Activated naive CD8-positive, alpha-beta T cell treated with anti-CD3 and anti-CD28 coated beads, Interleukin-2, amount 50 U/mL, for 24 hours (primary cell): ENCODE results near the gene DUXB.

Experiments
- ATAC-seq: fragments of 150-1000 bp; cut with Tn5 transposase; one replicate; pipeline ENCODE4 v1.10.0; 2021
- DNase-seq: peaks from one replicate; pipeline ENCODE4 v3.0.0; 2021
- H3K27ac Mint-ChIP-seq: one replicate; pipeline ENCODE4 v1.8.0; 2021; ENCODE audit warnings: mild to moderate bottlenecking, mixed read lengths
- H3K27me3 Mint-ChIP-seq: one replicate; pipeline ENCODE4 v1.8.0; 2021; ENCODE audit warnings: mixed read lengths
- H3K36me3 Mint-ChIP-seq: one replicate; pipeline ENCODE4 v1.8.0; 2021; ENCODE audit warnings: low read depth, mixed read lengths
- H3K4me1 Mint-ChIP-seq: one replicate; pipeline ENCODE4 v1.8.0; 2021; ENCODE audit warnings: mixed read lengths
- H3K4me3 Mint-ChIP-seq: one replicate; pipeline ENCODE4 v1.8.0; 2021; ENCODE audit warnings: mild to moderate bottlenecking, moderate library complexity, mixed read lengths
- H3K9me3 Mint-ChIP-seq: one replicate; pipeline ENCODE4 v1.8.0; 2021; ENCODE audit warnings: mixed read lengths

DUXB gene

DNA sequence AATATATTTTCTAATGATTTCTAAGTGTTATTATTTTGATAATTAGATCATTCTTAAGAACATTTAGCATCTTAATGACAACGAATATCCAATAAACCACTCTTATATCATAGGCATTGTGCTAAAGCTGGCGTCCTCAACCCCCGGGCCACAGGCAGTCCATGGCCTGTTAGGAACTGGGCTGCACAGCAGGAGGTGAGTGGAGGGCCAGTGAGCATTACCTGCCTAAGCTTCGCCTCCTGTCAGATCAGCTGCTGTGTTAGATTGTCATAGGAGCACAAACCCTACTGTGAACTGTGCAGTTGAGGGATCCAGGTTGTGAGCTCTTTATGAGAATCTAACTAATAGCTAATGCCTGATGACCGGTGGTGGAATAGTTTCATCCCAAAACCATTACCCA lies 3.7 kb downstream of the DUXB start:
- no peak overlapping the region for H3K27ac Mint-ChIP-seq
- H3K9me3 Mint-ChIP-seq: no peaks in the 10 kb centered on the region
- H3K4me1 Mint-ChIP-seq: no peaks in the 10 kb centered on the region
- no peak overlapping the region for H3K4me3 Mint-ChIP-seq
- no peaks in the 10 kb centered on the region for H3K36me3 Mint-ChIP-seq
- ATAC-seq (no peak), DNase-seq (no peak)
- peaks cover 2% of the 10 kb centered on the region for H3K27me3 Mint-ChIP-seq

DNA sequence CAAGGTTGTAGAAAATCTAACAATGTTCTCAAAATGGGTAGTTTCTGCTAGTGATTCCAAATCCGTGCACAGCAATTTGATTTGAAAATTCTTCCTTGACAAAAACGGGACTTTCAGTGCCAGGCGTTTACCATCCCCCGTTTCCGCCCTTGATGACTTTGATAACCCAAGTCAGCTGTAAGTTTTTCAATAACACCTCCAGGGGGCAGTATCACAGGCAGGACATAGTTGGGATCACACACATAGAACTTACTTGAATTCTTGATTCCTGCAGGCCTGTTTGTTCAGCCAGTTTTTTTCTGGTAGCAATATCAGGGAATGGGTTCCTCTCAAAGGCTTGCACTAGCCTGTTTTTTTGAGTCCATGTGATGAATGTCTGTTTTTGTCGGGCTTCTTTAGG lies 5.6 kb downstream of the DUXB start:
- H3K4me3 Mint-ChIP-seq: no peak overlapping the region

DNA sequence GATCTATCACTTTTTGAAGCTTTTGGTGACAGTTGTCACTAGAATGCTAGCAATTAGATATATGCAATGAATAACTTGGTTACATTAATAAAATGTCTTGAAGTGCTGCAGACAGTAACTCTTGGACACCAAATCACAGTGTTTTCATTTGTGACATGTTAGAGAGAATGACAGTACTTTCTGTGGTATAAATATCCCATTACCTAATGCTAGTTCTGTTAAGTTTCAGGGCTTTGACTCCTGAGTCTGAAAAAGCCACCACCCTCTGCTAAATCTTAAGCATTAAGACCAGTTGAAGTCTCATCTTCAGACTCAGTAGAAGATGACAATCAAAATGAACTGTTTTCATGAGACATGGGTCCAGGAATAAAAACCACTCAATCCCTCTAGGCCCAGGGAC lies 13.9 kb downstream of the DUXB start:
- Mint-ChIP-seq H3K36me3 (peaks cover 3% of the 10 kb centered on the region), H3K9me3 (peaks cover 5% of the 10 kb centered on the region), H3K27ac (no peak overlapping the region), H3K4me1 (no peaks in the 10 kb centered on the region), H3K27me3 (peaks cover 2% of the 10 kb centered on the region), H3K4me3 (no peak overlapping the region)
- DNase-seq (no peak), ATAC-seq (no peak)

More for the DNA sequence above, 5.6 kb downstream of the DUXB start:
- H3K4me1 Mint-ChIP-seq: no peaks in the 10 kb centered on the region
- H3K36me3 Mint-ChIP-seq: no peaks in the 10 kb centered on the region
- H3K9me3 Mint-ChIP-seq: no peaks in the 10 kb centered on the region
- H3K27ac Mint-ChIP-seq: no peak overlapping the region
- ATAC-seq (no peak), DNase-seq (no peak)
- no peaks in the 10 kb centered on the region for H3K27me3 Mint-ChIP-seq

DNA sequence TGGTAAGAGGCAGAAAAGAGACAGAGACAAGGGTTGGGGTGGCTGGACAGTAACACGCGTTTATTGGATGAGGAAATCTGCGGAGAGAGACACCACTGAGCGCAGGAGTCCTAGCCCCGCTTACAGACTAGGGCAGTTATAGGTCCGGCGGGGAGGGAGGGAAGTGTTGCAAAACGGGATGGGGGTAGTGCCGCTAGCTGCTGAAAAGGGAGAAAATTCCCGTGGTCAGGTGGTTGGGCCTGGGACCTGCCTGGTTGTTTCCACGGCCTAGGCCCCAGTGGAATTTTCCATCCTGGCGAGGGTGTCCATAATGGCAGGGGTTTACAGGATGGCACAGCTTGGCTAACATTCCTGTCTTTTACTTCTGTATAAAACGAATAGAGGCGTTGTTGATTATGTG lies 19.0 kb downstream of the DUXB start:
- no peaks in the 10 kb centered on the region for H3K4me1 Mint-ChIP-seq
- no peak overlapping the region for H3K27ac Mint-ChIP-seq
- no peak for DNase-seq
- peaks cover 3% of the 10 kb centered on the region for H3K36me3 Mint-ChIP-seq
- ATAC-seq: no peak
- peaks cover 5% of the 10 kb centered on the region for H3K9me3 Mint-ChIP-seq
- H3K4me3 Mint-ChIP-seq: no peak overlapping the region
- peaks cover 2% of the 10 kb centered on the region for H3K27me3 Mint-ChIP-seq

DNA sequence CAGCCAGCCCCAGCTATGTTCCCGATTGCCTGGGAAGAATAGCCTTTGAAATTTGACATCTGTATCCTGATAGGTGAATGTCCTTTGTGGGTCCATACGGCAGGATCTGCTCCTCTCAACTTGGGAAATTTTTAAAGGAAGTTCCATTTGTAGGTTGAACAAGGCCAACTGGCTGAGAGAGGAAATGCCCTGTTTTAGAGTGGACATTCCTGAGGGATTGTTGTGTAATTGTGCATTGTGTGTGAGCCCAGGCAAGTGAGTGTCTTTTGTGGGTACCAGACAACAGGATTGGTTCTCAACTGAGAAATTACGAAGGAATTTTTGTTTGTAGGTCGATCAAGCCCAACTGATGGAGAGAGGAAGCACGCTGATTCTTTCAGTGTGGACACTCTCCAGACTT lies 21.9 kb downstream of the DUXB start:
- Mint-ChIP-seq H3K4me1 (no peaks in the 10 kb centered on the region), H3K9me3 (peaks cover 1% of the 10 kb centered on the region), H3K4me3 (no peak overlapping the region), H3K27ac (no peak overlapping the region), H3K36me3 (peaks cover 3% of the 10 kb centered on the region), H3K27me3 (peaks cover 1% of the 10 kb centered on the region)
- DNase-seq (no peak), ATAC-seq (no peak)

DNA sequence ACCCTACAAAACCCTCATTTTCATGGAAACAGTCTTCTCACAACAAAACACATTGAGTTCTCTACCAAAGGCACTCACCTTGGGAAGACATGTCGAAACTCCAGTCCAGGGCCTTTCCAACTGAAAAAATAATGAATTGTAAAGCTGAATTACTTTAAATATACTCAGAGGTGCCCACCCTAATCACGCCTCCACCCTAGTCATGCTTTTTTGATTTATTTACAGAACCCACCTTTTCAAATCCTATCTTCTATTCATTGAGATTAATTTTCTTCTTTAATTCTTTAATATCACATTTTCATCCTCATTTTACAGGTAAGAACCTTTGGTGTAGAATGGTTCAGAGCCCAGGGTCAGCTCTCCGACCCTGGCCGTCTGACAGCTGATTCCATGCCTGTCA lies 24.4 kb downstream of the DUXB start, which contains the start of gene CPHXL2:
TSS of gene CPHXL2 (minus strand) at position 101 of the 400 bp plus-strand sequence. CDS start at position 91, 10 bp downstream.
- H3K36me3 Mint-ChIP-seq: no peaks in the 10 kb centered on the region
- H3K4me3 Mint-ChIP-seq: no peak within 1 kb of the TSS
- ATAC-seq (no peak), DNase-seq (no peak)
- H3K9me3 Mint-ChIP-seq: no peaks in the 10 kb centered on the region
- H3K27ac Mint-ChIP-seq: no peak within 1 kb of the TSS
- no peaks in the 10 kb centered on the region for H3K27me3 Mint-ChIP-seq
- no peaks in the 10 kb centered on the region for H3K4me1 Mint-ChIP-seq

DNA sequence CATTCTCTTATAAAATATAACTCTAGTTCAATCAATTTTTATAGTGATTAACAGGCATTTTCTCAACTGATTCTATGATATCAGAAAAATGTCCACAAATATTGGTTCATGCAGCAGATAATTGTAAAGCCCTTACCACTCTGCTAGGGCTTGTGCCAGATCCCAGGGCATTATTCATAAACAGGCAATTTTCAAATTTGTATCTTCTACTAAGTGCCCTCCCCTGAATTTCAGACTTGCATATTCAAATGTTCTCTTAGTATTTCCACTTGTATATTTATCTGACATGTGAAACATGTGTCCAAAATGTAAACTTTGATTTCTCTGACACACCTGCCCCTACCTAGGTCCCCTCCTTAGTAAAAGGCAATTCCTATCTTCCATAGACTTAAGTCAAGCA lies 33.8 kb downstream of the DUXB start:
- no peaks in the 10 kb centered on the region for H3K27me3 Mint-ChIP-seq
- H3K36me3 Mint-ChIP-seq: peaks cover under 1% of the 10 kb centered on the region
- no peaks in the 10 kb centered on the region for H3K9me3 Mint-ChIP-seq
- H3K4me1 Mint-ChIP-seq: no peaks in the 10 kb centered on the region
- no peak overlapping the region for H3K27ac Mint-ChIP-seq
- ATAC-seq: no peak
- DNase-seq: no peak
- H3K4me3 Mint-ChIP-seq: no peak overlapping the region

DNA sequence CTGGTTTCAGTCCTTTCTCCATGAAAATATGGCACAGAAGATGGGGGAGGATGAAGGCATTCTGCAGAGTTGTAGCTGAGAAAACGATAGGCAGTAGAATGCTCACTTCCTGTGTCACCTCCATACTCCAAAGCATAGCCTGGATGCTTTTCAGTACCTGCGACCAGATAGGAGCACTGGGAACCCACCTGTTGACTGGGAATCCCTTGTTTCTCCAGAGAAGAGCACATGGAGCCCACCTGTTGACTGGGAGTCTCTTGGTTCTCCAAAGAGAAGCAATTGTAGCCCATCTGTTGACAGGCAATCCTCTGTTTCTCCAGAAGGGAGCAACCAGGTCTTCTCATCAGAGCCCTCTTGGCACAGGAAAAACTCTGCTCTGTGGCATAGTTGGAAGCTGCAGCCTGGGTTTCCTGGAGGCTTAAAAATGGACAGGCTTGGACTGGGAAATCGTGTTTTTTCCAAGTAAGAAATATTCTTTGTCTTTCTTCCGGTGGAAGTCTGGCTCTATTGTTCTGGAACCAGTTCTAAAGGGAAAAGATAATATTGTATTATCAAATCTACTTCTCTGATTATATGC lies 40.4 kb downstream of the DUXB start:
- Mint-ChIP-seq H3K9me3 (no peaks in the 10 kb centered on the region), H3K27ac (no peak overlapping the region)
- DNase-seq: no peak

DNA sequence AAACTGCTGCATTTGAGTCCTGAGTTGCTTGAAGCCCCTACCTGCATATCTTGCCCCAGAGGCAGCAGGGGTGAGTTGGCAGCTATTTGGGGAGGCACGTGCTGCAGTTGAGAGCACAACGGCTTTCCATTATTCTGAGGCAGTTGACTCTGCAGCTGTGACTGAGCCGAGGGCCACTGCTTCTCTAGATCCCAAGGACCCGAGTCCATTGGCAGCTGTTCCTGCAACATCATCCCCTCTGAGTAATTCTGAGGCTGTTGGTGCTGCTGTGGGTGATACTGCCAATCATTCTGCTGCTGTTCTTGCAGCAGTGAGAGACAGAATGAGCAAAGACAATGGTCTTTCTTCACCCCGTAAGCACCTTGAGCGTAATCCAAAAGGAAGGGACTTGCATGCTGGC lies 40.9 kb downstream of the DUXB start:
- DNase-seq (no peak), ATAC-seq (no peak)
- no peak overlapping the region for H3K4me3 Mint-ChIP-seq
- H3K27ac Mint-ChIP-seq: no peak overlapping the region
- no peaks in the 10 kb centered on the region for H3K9me3 Mint-ChIP-seq
- no peaks in the 10 kb centered on the region for H3K27me3 Mint-ChIP-seq
- no peaks in the 10 kb centered on the region for H3K4me1 Mint-ChIP-seq
- peaks cover 32% of the 10 kb centered on the region for H3K36me3 Mint-ChIP-seq

More for the DNA sequence above, 40.4 kb downstream of the DUXB start:
- ATAC-seq: no peak
- Mint-ChIP-seq H3K27me3 (no peaks in the 10 kb centered on the region), H3K4me1 (no peaks in the 10 kb centered on the region), H3K36me3 (peaks cover 30% of the 10 kb centered on the region), H3K4me3 (no peak overlapping the region)

DNA sequence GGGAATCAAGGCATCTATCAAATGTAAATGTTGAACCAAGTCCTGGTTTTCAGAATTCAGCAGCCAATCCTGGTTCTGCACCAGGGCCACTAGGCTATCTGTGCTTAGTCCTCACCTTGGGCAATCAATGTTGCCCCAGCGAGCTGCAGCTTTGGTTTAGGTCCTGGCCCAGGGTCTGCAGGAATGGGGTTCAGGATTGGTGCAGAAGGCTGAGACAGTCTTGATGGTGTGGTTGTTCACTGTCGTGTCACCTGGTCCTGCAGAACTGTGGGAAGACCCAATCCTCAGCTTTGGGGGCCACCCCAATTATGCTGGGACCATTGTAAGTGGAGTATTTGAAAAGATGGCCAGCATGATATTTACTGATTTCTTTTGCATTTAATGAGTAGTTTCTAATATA lies 43.1 kb downstream of the DUXB start:
- ATAC-seq: no peak
- H3K27ac Mint-ChIP-seq: no peak overlapping the region
- H3K36me3 Mint-ChIP-seq: peaks cover 46% of the 10 kb centered on the region

DNA sequence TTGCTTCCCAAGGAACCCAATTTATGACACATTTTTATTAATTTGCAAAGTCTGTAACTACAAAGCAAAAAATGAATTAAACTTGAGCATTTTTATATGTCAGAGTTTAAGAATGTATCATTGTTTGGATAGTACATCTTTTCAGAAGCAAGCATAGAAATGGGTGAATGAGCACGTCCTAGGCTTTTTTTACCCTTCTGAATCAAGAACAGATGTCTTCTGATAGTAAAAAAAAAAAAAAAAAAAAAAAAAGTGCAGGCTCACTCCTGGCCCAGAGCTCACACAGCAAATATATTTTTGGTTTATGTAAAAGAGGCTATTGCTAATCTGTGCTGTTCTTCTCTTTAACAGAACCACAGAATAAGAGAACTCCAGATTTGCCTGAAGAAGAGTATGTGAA lies 47.3 kb downstream of the DUXB start:
- Mint-ChIP-seq H3K4me3 (no peak overlapping the region), H3K27me3 (no peaks in the 10 kb centered on the region), H3K27ac (peak overlapping the region; percentile 57), H3K4me1 (peaks cover 43% of the 10 kb centered on the region), H3K36me3 (peaks cover 48% of the 10 kb centered on the region), H3K9me3 (no peaks in the 10 kb centered on the region)
- no peak for DNase-seq
- ATAC-seq: no peak

More for the DNA sequence above, 43.1 kb downstream of the DUXB start:
- DNase-seq: no peak
- no peaks in the 10 kb centered on the region for H3K27me3 Mint-ChIP-seq
- H3K4me1 Mint-ChIP-seq: peaks cover 8% of the 10 kb centered on the region
- H3K4me3 Mint-ChIP-seq: no peak overlapping the region
- no peaks in the 10 kb centered on the region for H3K9me3 Mint-ChIP-seq

DNA sequence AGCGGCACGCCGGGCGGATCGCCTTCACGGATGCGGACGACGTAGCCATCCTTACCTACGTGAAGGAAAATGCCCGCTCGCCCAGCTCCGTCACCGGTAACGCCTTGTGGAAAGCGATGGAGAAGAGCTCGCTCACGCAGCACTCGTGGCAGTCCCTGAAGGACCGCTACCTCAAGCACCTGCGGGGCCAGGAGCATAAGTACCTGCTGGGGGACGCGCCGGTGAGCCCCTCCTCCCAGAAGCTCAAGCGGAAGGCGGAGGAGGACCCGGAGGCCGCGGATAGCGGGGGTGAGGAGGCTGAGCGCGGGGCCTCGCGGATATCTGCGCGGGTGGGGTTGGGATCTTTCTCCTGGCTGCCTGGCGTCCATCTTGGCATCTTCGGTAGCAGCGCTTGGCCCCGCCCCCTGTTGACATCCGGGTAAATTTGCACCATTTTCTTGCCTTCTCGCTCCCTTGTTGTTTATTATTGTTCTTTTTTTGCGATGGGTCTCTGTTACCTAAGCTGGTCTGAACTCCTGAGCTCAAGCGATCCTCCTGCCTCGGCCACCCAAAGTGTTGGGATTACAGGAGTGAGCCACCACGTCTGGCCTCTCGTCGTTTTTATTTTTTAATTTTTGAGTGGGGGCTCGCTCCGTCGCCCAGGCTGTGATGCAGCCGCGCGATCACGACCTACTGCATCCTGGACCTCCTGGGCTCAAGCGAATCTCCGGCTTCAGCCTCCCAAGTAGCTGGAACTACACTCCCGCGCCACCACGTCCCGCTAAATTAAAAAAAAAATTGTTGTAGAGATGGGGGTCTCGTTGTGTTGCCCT lies 52.8 kb downstream of the DUXB start:
- DNase-seq: peak; percentile 88
- peaks cover 74% of the 10 kb centered on the region for H3K4me1 Mint-ChIP-seq
- no peaks in the 10 kb centered on the region for H3K27me3 Mint-ChIP-seq
- H3K27ac Mint-ChIP-seq: peak overlapping the region; percentile 88
- H3K4me3 Mint-ChIP-seq: peak overlapping the region; percentile 91
- peak; percentile 9 for ATAC-seq
- H3K36me3 Mint-ChIP-seq: peaks cover 37% of the 10 kb centered on the region
- no peaks in the 10 kb centered on the region for H3K9me3 Mint-ChIP-seq

DNA sequence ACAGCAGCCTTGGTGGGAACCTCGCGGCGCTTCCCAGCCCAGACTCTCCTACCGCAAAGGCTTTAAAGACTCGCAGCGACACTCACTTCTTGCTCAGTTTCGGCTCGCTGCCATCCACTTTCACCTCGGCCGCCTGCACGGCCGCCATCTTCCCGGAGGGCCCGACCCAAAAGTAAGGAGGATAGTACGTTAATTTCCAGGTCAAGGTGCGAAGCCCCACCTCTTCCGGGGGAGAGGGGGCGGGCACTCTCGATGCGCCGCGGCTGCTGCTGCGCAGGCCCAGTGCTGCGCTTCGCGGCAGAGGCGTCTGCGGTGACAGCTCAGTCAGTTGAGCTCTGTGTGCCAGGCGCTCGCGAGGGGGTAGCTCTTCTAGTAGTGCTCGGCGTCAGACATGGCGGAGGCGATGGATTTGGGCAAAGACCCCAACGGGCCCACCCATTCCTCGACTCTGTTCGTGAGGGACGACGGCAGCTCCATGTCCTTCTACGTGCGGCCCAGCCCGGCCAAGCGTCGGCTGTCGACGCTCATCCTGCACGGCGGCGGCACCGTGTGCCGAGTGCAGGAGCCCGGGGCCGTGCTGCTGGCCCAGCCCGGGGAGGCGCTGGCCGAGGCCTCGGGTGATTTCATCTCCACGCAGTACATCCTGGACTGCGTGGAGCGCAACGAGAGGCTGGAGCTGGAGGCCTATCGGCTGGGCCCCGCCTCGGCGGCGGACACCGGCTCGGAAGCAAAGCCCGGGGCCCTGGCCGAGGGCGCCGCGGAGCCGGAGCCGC lies 53.6 kb downstream of the DUXB start, which contains the start of the genes KARS1 and TERF2IP:
TSS of gene KARS1 (minus strand) at position 174 of the 773 bp plus-strand sequence. CDS start at position 148, 26 bp downstream.
TSS of gene TERF2IP (plus strand) at position 282 of the 773 bp plus-strand sequence. CDS start at position 392, 110 bp downstream.
- Mint-ChIP-seq H3K4me3 (peak within 1 kb of the TSS; percentile 91), H3K4me1 (peaks cover 67% of the 10 kb centered on the region), H3K27me3 (no peaks in the 10 kb centered on the region), H3K9me3 (no peaks in the 10 kb centered on the region), H3K27ac (peak within 1 kb of the TSS; percentile 98), H3K36me3 (peaks cover 41% of the 10 kb centered on the region)
- DNase-seq: peak; percentile 94
- ATAC-seq: peak; percentile 92

DNA sequence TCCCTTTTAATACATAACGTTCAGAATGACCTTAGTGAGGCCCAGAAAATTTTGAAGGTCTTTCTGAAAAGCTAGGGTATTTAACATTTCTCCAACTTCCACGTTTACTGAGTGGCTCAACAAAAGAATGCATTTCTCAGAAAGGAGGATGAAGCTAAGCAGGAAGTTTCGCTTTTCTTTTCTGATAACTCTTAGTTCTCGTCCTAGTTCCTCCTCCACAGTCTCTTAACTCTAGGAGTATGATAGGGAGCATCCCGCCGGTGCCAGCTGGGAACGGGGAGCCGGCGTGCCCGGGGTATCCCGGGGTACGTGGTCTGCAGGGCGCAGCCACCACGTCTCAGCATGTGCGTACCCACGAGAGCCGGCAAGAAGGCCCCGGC lies 54.2 kb downstream of the DUXB start:
- H3K4me3 Mint-ChIP-seq: peak overlapping the region; percentile 91
- H3K4me1 Mint-ChIP-seq: peaks cover 65% of the 10 kb centered on the region
- DNase-seq (no peak), ATAC-seq (peak; percentile 7)
- H3K27me3 Mint-ChIP-seq: no peaks in the 10 kb centered on the region
- peak overlapping the region; percentile 98 for H3K27ac Mint-ChIP-seq
- H3K36me3 Mint-ChIP-seq: peaks cover 46% of the 10 kb centered on the region
- no peaks in the 10 kb centered on the region for H3K9me3 Mint-ChIP-seq
